Uterus (tissue), 4 donors: ENCODE data around the gene POU2F1. TPM values are rescaled to one million over a fixed set of nuclear protein-coding genes. Genes with fewer than 3 reads are reported as not detected.

Source experiments
- DNase-seq, 2 donors: peaks; one replicate each; pipeline ENCODE4 v3.0.0-alpha.2; 2019 to 2020
- H3K27ac ChIP-seq, 2 donors: fragments of 200-600 bp; sonication (generic); 1 replicate in 1 of 2; 2 replicates in 1 of 2; pipeline ENCODE4 v1.5.1; 2016 to 2018
- H3K27me3 ChIP-seq, 2 donors: fragments of 200-600 bp; sonication (generic); one replicate each; pipeline ENCODE4 v1.5.1; 2018 to 2019; ENCODE audit warnings: control low read depth in 1 of 2
- H3K36me3 ChIP-seq, 2 donors: fragments of 200-600 bp; sonication (generic); one replicate each; pipeline ENCODE4 v1.5.1; 2019; ENCODE audit warnings: control low read depth in 1 of 2
- H3K4me1 ChIP-seq, 2 donors: fragments of 200-600 bp; sonication (generic); one replicate each; pipeline ENCODE4 v1.5.1; 2018 to 2019; ENCODE audit warnings: control low read depth in 1 of 2
- H3K4me3 ChIP-seq, 2 donors: fragments of 200-600 bp; sonication (generic); 1 replicate in 1 of 2; 2 replicates in 1 of 2; pipeline ENCODE4 v1.5.1; 2018 to 2019; ENCODE audit warnings: mild to moderate bottlenecking in 1 of 2
- H3K9me3 ChIP-seq, 2 donors: fragments of 200-600 bp; sonication (generic); one replicate each; pipeline ENCODE4 v1.5.1; 2019; ENCODE audit warnings: control low read depth in 1 of 2
- CTCF ChIP-seq, 4 experiments: fragments of 200-600 bp in 2 of 4; fragments of 450-650 bp in 2 of 4; sonication (generic) in 2 of 4; IDR thresholded peaks; one replicate each; pipeline ENCODE4 v1.5.1; 2016 to 2019; ENCODE audit warnings: antibody characterized with exemption in 4 of 4, mild to moderate bottlenecking in 2 of 4, moderate library complexity in 1 of 4
- POLR2A ChIP-seq, 2 donors: fragments of 450-650 bp; IDR thresholded peaks; one replicate each; pipeline ENCODE4 v1.6.1; 2016; ENCODE audit warnings: antibody characterized with exemption in 2 of 2, mild to moderate bottlenecking in 1 of 2, moderate library complexity in 1 of 2
- intact Hi-C: fragments of 100-400 bp; cut with DNase I; formaldehyde crosslinking; loops from one replicate; pipeline ENCODE4 v1.15.1; 2023; ENCODE audit warnings: low total_unique reads
- total RNA-seq, 4 donors: library from RNA; depleted of rRNA in 3 of 4; stranded (reverse); fragments of >200 nt in 3 of 4; gene quantifications; one replicate each; pipeline versions ENCODE4 v1.1.0 to v1.2.4, GENCODE V29; 2014 to 2023
- donor health status: DM: yes; HTN: yes; CAD: no.

Gene POU2F1
- total RNA-seq, 4 donors from 2014 or later = 9.7 to 50.8 (median 32.2) TPM

DNA sequence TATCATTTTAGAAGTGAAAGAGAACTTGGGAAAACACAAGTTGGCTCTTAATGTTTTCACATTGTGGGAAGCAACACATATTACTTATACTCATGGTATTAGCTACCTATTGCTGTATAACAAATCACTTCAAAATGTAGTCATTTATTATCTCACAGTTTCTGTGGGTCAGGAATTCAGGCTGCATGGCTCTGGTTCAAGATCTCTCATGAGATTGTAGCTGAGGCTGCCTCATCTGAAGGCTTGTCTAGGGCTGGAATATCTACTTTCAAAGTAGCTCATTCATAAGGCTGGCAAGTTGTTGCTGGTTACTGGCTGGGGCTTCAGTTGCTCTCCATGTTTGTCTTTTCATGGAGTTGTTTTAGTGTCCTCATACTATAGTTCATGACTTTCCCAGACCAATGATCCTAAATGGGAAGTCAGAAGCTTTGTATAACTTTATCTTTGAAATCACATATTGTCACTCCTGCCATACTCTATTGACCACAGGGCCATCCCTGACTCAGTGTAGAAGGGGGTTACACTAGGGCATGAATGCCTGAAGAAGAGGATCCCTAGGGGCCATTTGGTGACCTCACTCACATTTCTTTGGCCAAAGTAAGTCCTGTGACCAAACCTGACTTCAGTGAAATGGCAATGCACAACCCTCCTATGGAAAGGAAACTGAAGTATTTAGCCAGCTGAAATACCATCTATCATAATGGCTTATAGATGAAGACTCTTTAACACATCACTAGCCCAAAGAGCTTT, 37.9 kb upstream of the POU2F1 start:
- Histone ChIP-seq H3K27ac (no peak overlapping the region), H3K4me1 (no peaks in the 10 kb centered on the region), H3K27me3 (no peaks in the 10 kb centered on the region), H3K4me3 (no peak overlapping the region), H3K9me3 (no peaks in the 10 kb centered on the region), H3K36me3 (no peaks in the 10 kb centered on the region)
- TF ChIP-seq POLR2A (IDR thresholded peaks at IDR 0.05) (no peak), CTCF (IDR thresholded peaks at IDR 0.05) (no peak)
- no peak for DNase-seq
- intact Hi-C loops = no loop called here

- H3K27ac ChIP-seq = no peak overlapping the region
- intact Hi-C loops = no loop called here
- no peaks in the 10 kb centered on the region for H3K4me1 ChIP-seq
- no peak overlapping the region for H3K4me3 ChIP-seq
- H3K9me3 ChIP-seq = no peaks in the 10 kb centered on the region
- TF ChIP-seq POLR2A (IDR thresholded peaks at IDR 0.05) (no peak), CTCF (IDR thresholded peaks at IDR 0.05) (no peak)
- no peaks in the 10 kb centered on the region for H3K36me3 ChIP-seq
- DNase-seq = no peak
- no peaks in the 10 kb centered on the region for H3K27me3 ChIP-seq
Measured at GRCh38 chr1:167184081-167184480, 36.6 kb upstream of the POU2F1 start.

- Histone ChIP-seq H3K27ac (no peak overlapping the region), H3K4me1 (no peaks in the 10 kb centered on the region), H3K36me3 (no peaks in the 10 kb centered on the region), H3K27me3 (no peaks in the 10 kb centered on the region), H3K4me3 (no peak overlapping the region), H3K9me3 (no peaks in the 10 kb centered on the region)
- intact Hi-C loops = no loop called here
- DNase-seq = no peak
- TF ChIP-seq CTCF (IDR thresholded peaks at IDR 0.05) = no peak
- no peak for TF ChIP-seq POLR2A (IDR thresholded peaks at IDR 0.05)
Measured at GRCh38 chr1:167185062-167185461, 35.6 kb upstream of the POU2F1 start.

DNA sequence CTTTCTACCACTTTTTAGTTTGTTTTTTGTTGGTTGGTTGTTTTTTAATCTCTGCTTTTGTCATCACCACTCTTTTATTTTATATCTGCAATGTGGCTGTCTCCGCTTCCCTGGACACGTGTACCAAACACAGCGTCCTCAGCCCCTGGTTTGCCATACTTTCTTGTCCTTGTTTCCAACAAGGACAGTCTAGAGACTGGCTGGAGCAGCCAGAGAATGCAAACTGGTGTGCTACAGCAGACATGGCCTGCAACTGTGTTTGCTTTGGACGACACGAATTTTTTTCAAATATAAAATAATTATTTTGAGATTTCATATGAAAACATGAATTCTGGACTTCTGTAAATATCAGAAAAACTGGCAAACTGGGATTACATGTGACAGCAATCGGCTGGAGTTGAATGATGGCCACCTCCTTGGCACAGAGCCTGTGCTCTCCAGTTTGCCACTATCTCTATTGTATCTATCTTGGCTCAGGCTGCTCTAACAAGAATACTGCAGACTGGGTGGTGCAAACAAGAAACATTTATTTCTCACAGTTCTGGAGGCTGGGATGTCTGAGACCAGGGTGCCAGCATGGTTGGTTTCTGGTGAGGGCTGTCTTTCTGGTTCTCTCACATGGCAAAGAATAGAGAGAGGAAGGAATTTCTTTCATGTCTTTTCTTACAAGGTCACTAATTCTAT, 34.6 kb upstream of the POU2F1 start:
- TF ChIP-seq POLR2A (IDR thresholded peaks at IDR 0.05) (no peak), CTCF (IDR thresholded peaks at IDR 0.05) (no peak)
- intact Hi-C loops = no loop called here

GRCh38 chr1:167186771-167187170, 33.9 kb upstream of the POU2F1 start:
- DNase-seq = no peak
- H3K9me3 ChIP-seq = no peaks in the 10 kb centered on the region
- H3K27me3 ChIP-seq = no peaks in the 10 kb centered on the region
- intact Hi-C loops = no loop called here
- H3K36me3 ChIP-seq = no peaks in the 10 kb centered on the region
- no peaks in the 10 kb centered on the region for H3K4me1 ChIP-seq
- H3K27ac ChIP-seq = no peak overlapping the region
- no peak overlapping the region for H3K4me3 ChIP-seq
- no peak for TF ChIP-seq CTCF (IDR thresholded peaks at IDR 0.05)
- TF ChIP-seq POLR2A (IDR thresholded peaks at IDR 0.05) = no peak

More for the DNA sequence above, 34.6 kb upstream of the POU2F1 start:
- no peaks in the 10 kb centered on the region for H3K36me3 ChIP-seq
- H3K27ac ChIP-seq = no peak overlapping the region
- no peaks in the 10 kb centered on the region for H3K27me3 ChIP-seq
- no peak for DNase-seq
- no peaks in the 10 kb centered on the region for H3K4me1 ChIP-seq
- no peak overlapping the region for H3K4me3 ChIP-seq
- no peaks in the 10 kb centered on the region for H3K9me3 ChIP-seq
